GM19397 (cell line): ENCODE data around the gene NTSR1.

Source experiments
- ATAC-seq: cut with Tn5 transposase; IDR thresholded peaks from one replicate; pipeline ENCODE4 v1.9.1; 2021; ENCODE audit warnings: mild to moderate bottlenecking, moderate library complexity; ENCODE audit not compliant: unreplicated experiment

Gene NTSR1

DNA sequence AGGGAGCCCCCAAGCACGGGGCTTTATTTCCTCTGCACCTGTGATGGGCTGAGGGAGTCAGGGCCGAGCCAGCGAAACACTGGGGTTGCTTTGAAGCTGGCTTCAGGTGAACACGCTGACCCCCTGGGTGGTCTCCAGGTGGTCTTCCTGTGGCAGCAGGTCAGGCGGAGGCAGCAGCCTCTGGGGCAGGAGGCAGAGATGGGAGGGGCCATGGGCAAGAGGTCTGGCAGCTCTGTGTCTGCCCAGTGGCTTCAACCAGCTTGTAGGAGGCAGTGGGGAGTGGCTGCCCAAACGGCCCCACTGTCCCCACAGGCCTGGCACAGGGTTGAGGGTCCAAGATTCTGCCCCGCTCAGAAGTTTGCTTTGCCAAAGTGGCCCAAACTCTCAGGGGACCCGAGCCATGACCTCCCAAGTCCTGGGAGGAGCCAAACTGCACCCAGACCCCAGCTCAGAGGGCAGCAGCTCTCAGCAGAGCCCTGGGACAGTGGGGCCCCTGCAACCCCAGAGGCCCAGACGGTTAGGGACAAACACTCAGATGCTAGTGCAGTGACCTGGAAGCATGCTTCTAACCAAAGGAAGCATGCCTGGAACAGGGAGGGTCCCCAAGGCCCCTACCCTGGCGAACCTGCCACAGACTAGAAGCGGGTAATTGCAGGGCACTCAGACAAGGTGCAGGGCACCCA lies 15.3 kb downstream of the NTSR1 start:
- no peak for ATAC-seq

DNA sequence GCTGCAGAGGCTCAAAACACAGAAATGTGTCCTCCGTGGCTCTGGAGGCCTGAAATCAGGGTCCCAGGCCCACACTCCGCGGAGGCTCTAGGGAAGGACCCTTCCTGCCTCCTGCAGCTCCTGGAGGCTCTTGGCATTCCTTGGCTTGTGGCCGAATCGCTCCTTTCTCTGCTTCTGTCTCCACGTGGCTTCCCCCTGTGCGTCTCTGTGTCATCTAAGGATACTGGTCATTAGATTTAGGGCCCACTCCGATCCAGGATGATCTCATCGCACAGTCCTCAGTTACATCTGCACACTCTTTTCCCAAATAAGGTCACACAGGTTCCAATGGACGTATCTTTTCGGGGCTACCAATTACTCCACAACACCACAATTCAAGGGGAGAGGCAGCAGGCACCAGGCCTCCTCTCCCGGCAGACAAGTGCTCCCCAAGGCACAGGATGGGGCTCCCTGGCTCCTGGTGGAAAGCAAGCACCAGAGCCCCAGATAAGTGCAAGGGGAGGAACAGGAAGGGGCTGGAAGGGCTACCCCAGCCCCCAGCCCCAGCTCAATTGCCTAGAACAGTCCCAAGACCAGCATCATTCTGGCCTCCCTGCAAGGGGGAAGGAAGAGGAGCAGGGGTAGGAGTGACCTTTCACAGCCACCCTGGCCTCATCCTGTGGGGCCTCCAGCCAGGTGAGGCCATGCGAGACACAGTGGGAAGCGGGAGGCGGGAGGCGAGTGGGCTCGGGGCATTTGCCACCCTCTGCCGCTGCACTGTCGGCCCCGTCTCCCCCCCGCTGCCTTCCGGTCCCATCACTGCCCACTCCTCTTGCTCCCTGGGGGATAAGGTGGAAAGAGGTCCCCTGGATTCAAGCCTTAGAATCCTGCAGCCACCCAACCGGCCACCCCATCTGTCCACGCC lies 16.3 kb downstream of the NTSR1 start:
- ATAC-seq: no peak

DNA sequence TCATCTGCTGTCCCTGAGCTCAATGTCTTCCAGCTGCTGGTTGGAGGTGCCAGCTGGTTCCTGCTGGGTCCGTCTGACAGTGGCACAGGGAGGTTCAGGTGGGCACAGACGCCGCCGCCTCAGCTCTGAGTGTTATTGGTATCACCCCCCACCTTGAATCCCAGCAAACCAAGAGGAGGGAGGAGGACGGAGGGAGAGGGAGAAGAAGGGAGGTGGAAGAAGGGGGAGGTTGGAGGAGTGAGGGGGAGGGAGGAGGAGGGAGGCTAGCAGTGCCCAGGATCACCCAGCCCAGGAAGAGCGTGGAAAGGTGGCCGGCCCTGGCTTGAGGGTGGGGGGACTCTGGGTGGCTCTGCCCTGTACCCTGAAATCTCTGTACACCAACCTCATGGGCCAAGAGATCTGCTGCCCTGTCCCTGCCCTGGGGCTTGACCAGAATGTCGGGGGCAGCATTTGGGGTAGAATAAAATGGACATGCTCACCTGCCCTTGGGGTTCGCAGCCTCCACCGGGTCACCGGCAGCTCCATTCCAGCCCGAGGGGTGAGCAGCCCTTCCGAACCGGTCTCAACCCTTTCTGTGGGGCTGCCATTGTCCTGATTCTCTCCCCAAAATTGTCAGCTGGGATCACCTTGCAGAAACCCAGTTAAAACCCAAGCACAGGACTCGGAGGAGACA lies 17.1 kb downstream of the NTSR1 start:
- no peak for ATAC-seq

DNA sequence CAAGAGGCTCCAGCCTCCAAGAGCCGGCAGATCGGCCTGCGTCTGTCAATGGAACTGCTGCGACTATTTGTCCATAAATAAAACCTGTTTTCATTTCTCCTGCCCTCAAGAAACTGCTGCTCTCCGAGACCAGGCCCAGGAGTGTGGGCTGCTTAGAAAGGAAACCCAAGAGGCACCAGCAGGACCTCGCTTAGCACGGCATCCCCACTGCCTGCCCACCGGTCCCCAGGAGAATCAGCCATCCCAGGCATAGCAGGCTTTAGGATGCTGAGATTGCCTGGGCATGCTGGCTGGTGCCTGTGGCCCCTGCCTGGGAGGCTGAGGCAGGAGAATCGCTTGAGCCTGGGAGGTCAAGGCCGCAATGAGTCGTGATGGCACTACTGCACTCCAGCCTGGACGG lies 17.6 kb downstream of the NTSR1 start:
- no peak for ATAC-seq

GRCh38 chr20:62726716-62727583 lies 18.3 kb downstream of the NTSR1 start:
- no peak for ATAC-seq

GRCh38 chr20:62727584-62728027 lies 19.0 kb downstream of the NTSR1 start:
- no peak for ATAC-seq

GRCh38 chr20:62728028-62728780 lies 19.6 kb downstream of the NTSR1 start:
- ATAC-seq: no peak

- no peak for ATAC-seq
Observed at GRCh38 chr20:62728781-62729300, 20.2 kb downstream of the NTSR1 start.

GRCh38 chr20:62730481-62730880 lies 21.8 kb downstream of the NTSR1 start:
- ATAC-seq: no peak

- ATAC-seq: no peak
Observed at GRCh38 chr20:62732031-62732760, 23.6 kb downstream of the NTSR1 start.

DNA sequence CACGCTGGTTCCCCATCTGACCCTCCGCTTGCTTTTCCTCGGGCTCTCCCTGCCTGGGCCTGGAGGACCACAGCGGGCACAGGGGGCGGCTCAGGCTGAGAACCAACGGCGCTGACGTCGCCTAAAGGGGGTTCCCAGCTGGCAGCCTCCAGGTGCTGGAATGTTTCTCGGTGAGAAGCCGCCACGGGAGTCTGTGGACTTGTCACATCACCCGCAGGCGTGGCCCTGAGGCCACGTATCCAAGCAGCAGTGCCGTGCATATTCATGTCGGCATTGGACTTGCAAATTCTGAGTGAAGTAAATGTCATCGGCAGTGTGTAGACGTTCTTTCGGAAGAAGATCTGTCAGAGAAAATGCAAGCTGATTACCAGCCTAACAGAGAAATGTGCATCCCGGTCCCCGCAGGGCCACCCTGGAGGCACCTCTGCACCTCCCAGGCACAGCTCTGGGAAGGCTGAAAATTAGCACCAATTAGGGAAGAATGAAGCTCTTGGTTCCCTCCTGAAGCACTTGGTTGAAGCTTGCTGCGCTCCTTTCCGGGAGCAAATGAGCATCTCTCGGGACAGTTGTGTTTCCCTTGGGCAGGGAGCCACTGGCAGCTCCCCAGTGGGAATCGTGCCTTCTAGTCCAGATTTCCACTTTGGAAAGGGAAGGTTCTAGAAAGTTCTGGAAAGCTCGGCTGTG lies 24.3 kb downstream of the NTSR1 start:
- no peak for ATAC-seq

- no peak for ATAC-seq
Observed at GRCh38 chr20:62733526-62733842, 24.8 kb downstream of the NTSR1 start.

GRCh38 chr20:62733891-62734290 lies 25.3 kb downstream of the NTSR1 start:
- ATAC-seq: no peak

DNA sequence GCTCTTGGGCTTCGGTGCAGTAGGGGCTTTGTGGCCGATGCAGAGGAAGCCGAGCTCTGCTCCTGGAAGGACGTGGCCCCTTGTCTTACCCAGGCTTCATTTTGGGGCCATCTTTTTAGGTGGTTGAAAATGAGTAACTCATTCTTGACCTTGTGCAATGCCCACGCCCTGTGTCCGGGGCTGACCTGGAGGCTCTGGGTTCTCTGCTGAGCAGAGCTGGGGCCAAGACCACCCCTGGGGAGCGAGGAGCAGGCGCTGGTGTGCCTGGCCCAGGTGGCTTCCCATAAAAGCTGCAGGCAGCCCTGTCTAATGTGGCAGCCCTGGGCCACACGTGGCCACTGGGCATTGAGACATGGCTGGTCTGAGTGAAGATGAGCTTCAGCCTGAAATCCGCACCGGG lies 25.7 kb downstream of the NTSR1 start:
- ATAC-seq: no peak

DNA sequence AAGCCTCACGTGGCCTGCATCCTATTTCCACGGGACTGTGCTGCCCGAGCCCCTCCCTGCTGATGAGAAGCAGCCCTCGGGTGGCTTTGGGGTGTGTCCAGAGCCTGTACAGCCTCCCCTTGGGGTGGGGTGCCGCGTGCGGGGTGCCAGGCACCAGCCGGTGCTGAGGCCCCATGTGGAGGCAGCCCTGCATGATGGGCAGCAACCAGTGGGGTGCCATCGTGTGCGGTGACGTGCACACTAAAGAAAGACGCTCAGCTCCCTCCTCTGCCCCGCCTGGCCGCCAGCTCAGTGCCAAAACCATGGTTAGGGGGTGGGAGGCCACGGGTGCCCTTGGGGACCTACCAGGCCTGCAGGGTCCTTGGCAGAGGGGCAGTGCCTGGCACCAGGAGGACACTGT lies 26.2 kb downstream of the NTSR1 start:
- no peak for ATAC-seq

DNA sequence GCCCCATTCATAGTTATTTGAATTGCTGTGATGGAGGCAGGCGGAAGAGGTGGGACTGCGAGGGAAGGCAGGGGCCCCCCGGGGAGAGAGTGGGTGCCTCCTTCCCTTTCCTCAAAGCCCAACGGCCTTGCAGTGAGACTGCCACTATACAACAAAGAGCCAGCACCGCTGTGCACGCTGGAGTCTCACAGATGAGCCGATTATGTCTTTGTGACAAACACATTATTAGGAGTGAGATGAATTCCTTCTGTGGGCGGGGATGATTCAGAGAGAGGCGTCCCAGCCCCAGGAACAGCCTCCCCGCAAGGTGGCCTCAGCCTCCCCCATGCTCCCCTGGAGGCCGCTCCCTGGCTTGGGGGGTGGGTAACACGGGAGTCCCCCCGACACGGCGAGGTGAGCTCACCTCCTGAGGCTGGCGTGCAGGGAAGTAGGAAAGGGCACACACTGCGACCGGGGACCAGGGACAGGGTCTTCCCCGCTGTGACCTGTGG lies 26.7 kb downstream of the NTSR1 start:
- no peak for ATAC-seq

GRCh38 chr20:62736026-62736406 lies 27.4 kb downstream of the NTSR1 start:
- no peak for ATAC-seq

- no peak for ATAC-seq
Observed at GRCh38 chr20:62736407-62737071, 27.9 kb downstream of the NTSR1 start.
